ENCODE data around the gene KLKB1.
"Not testable (repeated sequence)": the region's sequence is repeated elsewhere in the genome, so short reads cannot be mapped to it uniquely, and the experiment has no call there.

The KLKB1 gene

DNA sequence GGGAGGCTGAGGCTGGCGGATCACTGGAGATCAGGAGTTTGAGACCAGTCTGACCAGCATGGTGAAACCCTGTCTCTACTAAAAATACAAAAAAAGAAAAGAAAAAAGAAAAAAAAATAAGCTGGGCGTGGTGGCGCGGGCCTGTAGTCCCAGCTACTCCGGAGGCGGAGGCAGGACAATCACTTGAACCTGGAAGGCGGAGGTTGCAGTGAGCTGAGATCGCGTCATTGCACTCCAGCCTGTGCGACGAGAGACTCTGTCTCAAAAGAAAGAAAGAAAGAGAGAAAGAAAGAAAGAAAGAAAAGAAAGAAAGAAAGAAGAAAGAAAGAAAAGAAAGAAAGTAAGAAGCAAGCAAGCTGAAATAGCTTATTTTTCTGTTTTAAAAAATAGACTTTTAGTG is 37.9 kb downstream of the KLKB1 start:
- not testable (repeated sequence) for DNase-seq (ENCODE audit: low spot score)

DNA sequence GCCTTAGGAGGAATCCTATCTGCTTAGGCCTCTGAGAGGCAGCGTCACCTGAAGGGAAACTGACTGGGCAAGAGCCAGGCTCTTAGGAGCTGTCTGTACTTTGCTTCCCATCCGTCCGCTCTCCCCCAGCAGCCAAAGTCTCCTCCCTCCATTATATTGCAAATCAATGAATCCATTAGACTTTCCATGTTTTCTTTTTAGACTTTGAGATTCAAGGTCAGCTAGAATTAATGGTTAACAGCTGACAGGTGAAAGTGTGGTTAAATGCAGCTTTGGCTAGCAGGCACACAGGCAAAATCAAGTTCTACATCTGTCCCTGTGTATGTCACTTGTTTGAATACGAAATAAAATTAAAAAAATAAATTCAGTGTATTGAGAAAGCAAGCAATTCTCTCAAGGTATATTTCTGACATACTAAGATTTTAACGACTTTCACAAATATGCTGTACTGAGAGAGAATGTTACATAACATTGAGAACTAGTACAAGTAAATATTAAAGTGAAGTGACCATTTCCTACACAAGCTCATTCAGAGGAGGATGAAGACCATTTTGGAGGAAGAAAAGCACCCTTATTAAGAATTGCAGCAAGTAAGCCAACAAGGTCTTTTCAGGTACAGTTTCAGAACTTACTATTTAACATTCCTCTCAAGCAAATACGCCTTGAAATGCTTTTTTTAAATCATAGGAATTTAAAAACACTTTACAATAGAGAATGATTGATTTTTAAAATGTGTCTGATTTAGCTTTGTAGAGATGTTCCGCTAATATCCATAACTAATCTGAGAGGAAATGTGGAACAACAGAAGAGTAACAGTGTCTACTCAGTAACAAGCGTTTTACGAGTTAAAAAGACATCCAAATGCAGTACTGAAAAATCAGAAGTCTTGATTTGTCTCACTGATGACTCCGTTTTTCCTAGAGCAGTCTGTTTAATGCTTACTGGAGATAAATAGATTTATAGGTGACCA is 38.7 kb downstream of the KLKB1 start, which contains the start of gene F11:
TSS of gene F11 (plus strand) at position 507 of the 970 bp plus-strand sequence. CDS start 948 bp downstream, outside the sequence.
- DNase-seq (ENCODE audit: low spot score), result no peak

DNA sequence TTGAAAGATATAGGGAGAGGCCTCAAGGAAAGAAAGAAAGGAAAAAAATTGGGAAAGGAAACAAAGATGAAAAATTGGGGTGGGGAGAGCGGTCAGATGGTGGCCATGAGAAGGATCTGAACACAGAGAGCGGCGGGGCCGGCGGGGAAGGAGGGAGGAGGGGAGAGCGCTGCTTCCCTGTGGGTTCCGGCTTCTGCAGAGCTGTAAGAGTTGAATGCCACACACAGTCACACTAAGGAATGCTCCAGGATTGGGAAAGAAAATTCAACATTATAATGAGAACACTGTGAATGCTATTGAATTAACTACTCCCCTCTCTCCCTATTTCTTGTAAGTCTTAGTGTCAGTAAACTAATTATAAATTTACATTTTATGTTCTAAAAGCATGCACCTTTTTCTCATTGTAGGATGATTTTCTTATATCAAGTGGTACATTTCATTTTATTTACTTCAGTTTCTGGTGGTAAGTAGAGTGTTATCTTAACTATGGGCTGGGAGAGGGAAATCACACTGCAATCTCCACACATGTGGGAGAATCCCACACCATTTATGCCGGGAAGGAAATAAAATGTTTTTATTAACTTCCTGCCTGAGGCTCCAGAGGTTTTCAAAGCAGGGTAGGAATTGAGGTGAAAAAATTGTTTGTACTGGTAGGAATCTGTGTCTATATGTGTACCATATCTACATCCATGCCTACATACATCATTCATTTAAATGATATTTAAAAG is 39.6 kb downstream of the KLKB1 start:
- no peak for DNase-seq (ENCODE audit: low spot score)

DNA sequence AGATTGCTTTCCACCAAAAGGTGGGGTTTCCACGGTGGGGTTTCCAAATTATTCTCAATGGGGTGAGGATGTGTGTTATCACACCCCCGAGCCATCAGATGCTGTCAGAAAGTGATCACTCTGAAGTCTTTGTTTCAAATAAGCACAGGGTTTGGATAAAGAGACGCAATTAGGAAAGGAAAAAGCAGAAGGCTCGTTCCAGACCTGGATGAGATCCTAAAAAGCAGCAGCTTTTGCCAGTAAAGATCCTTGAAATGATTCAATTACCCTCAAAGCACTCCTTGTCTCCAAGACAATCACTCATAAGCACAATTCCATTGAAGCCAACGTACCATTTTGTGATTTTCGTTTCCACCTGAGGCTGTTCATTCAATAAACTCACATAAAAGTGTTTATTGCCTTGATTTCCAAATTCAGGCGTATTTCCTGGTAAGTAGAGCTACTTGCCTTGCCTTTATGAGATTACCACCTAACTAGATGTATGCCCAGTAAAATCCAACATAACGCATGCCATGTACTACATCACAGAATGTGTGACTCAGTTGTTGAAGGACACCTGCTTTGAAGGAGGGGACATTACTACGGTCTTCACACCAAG is 43.9 kb downstream of the KLKB1 start:
- no peak for DNase-seq (ENCODE audit: low spot score)

DNA sequence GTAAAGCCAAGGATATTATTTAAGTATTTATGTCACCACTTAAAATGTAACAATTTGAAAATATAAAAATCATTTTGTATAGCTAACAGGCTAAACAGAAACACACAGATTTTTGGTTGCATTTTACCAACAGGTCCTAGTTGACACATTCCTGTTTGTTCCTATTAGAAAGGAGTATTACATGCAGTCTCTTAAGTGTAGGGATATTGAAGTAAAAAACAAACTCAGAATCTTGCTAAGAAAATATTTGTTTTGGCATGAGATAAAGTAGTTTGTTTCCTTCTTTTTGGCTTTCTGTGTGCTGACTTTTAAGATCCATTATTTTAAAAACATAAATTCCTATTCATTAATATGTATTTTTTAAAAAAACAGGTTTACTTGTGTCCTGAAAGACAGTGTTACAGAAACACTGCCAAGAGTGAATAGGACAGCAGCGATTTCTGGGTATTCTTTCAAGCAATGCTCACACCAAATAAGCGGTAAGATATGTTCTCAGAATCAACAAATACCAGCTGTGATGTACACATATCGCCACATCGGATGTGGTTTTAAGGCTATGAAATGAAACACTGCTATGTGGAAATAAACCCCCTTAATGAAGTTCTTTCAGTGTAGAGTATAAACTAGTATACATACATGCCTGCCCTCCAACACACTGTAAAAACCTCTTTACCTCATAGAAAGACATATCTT is 45.5 kb downstream of the KLKB1 start:
- DNase-seq (ENCODE audit: low spot score), result no peak

DNA sequence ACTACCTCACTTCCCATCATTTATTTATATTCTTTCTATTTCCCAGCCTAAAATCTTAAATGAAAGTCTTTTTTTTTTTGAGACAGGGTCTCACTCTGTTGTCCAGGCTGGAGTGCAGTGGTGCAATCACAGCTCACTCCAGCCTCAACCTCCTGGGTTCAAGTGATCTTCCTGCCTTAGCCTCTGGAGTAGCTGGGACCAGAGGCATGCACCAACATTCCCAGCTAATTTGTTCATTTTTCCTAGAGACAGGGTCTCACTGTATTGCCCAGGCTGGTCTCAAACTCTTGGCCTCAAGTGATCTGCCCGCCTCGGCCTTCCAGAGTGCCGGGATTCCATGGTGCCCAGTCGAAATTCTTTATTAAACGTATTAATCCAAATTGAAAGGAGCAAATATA is 46.1 kb downstream of the KLKB1 start:
- not testable (repeated sequence) for DNase-seq (ENCODE audit: low spot score)

DNA sequence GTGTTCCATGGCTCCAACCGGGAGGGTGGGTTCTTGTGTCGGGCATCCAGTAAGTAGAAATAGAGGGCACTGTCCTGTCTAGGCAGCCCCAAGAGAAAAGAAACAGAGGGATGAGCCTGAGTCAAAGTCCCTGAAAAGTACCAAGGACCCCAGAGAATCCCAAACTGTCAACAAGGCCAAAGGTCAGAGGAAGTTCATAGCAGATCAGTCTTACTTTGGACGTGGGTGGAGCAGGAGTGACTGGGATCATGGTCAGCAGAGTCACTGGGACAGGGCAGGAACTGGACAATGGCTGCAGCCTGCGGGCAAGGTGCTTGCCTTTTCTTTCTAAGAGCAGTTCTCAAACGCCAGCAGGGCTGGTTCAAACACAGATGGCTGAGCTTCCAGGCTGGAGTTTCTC is 56.0 kb downstream of the KLKB1 start:
- no peak for DNase-seq (ENCODE audit: low spot score)

DNA sequence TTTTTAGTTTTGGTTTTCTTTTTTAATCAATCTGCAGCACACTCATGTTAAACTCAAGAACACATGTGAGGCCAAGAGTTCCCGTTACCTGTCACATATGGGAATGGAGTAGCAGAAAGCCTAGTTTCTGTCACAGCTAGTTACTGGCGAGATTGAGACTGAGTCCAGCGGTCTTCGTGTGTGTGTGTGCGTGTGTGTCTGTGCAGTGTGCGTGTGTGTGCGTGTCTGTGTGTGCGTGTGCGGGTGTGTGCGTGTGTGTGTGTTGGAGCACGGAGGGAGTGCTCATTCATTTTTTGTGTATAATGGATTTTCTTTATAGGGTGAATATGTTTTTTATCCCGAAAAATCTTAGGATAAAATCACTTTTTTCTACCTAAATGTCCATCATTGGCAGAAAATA is 57.8 kb downstream of the KLKB1 start:
- no peak for DNase-seq (ENCODE audit: low spot score)

- no peak for DNase-seq (ENCODE audit: low spot score)
Observed at GRCh38 chr4:186286581-186286980, 59.3 kb downstream of the KLKB1 start.

DNA sequence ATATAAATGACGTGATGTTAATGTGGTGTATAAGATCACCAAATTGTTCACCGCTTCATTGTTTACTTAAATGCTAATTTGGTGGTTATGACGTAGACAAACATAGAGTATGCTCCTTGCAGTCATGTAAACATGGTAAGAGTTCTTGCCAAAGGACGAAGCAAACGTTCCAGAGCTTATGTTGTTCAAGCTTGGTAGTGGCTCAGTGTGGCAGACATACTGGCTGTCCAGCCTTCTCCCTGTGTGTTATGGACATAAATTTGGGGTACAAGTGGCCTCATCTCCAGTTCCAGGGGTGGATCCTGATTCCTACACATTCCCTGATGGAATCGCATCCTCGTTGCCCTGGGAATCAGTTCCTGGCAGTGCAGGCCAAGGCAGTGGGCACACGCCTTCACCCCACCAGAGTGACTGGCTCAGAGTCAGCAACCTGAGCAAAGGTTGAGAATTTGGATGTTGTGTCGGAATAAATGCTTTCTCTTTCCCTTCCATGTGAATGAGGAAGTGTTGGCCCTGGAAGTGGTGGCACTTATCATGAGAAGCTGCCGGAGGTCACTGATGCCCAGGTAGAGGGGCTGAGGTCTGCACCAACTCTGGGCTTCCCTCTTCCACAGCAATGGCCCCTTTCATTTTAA is 64.1 kb downstream of the KLKB1 start:
- no peak for DNase-seq (ENCODE audit: low spot score)

DNA sequence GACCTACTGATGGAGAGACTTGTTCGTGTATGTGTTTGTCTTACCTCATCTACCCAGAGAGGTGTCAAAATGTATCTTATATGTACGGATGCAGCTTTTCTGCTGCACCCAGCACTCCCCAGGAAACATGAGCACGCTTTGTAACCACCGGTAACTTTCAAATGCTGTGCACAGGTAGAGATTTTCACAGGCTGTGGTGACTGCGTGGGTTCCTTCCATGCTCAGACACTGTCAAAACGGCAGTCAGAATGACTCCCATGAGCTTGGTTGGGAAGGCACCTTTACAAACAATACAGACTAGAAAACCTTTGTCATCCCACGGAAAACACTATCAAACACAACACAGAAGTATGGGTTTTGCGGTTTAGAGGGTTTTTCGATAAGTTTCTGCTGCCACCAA is 66.9 kb downstream of the KLKB1 start:
- no peak for DNase-seq (ENCODE audit: low spot score)

DNA sequence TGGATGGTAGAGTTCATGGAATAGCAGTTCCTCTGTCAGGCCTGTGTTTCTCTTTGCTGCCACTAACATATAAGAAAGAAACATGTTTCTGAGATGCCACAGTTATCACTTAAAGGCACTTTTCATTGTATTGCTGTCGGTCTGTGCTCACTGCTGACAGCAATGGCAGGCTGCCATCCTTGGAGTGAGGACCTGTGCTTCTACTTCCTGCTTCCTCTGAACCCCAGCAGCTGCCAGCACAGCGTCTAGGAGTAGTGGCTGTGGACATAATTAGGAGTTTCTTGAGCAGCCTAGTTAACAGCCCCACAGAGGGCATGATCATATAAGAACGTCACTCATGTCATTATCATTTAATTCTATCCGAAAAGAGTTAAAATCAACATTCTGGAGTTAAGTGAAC is 69.2 kb downstream of the KLKB1 start:
- DNase-seq (ENCODE audit: low spot score), result no peak

DNA sequence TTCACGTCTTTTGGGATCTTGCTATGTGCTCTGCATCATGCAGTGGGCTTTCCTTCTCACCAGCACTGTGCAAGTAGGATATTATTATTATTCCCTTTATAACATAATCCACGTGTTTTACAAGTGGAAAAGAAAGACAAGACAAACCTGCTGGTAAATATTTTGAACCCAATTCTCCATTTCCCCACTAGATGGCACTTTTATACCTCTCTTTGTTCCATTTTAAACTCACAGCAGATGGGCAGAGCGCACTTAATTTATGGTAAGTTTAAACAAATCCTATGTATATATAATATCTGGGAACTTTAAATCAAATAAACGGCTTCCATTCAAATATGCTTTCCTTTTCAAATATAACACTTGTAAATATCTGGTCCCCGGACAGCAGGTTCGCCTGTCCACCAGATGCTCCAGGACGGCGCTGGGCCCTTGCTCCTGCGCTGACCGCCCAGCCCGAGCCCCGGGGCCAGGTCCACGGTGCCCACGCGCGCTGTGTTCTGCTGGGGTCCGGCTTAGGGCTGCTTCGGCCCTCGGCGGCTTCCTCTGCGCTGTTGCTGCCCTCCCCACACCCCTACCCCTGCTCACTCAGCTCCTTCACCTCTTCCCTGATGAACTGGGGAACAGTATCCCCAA is 69.8 kb downstream of the KLKB1 start:
- peak; percentile 49 for DNase-seq (ENCODE audit: low spot score)

DNA sequence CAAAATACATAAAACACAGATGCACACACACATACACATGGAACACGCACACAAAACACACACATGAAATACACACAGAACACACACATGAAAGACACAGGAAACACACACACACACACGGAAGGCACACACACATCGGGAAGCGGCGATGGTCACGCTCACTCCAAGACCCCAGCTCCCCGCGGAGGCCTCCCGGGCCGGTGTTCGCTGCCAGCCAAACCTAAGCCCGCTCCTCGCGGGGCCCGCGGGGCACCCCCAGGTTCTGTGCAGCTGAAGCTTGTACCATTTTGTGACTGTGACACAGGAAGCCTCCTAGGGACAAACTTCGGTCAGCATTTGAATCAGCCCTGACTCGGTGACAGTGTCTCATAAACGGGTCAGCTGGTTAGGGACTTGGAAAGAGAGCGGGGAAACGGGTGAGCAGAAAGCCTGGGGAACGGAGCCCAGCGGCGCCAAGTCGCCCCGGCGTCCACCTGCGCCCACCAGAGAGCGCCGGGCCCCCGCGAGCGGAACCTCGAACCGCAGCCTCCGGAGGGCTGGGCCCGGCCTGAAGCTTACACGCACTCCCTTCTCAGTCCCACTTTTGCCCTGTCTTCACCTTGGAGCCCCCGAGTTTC is 70.8 kb downstream of the KLKB1 start:
- DNase-seq (ENCODE audit: low spot score), result no peak

DNA sequence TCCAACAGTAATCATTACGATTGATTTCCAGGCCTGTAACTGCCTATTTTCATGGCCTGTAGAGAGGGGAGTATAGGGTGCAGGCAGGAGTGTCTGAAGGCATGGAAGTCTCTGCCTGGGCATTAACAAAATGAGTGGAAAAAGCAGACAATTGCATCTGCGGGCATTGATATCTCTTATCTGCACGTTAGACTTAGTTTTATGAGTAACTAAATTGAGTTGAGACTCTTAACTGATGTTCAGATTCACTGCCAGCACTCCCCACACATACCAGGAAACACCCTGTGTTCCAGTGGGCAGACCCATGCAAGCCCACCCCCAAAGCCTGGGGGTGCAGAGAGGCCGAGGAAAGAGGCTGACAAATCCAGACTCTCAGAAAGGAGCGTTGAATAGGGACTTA is 72.0 kb downstream of the KLKB1 start:
- no peak for DNase-seq (ENCODE audit: low spot score)

DNA sequence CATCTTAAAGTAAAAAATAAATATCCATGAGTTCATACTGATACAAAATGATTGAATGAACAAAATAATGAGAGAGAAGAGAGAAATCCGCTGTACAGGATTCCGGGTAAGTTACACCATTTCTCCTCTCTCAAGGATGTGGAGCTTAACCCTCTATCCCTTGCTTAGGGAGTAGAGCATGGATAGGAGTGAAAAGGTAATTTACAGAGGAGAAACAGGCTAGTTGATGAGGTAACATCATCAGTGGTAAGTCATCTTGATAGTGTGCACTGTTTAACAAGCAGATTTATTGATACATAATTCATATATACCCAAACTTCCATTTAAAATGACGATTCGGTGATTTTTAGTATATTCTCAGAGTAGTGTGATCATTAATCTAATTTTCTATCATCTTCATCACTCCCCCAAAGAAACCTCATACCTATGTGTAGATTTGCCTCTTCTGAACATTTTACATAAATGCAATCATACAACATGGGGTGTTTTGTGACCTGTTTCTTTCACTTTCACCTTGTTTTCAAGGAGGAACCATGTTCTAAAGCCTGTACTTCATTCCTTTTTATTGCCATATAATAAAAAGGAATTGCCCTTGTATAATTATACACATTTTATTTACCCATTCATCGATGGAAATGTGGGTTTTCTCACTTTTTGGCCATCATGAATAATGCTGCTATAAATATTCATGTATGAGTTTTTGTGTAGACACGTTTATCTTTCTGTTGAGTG is 73.5 kb downstream of the KLKB1 start:
- no peak for DNase-seq (ENCODE audit: low spot score)

- no peak for DNase-seq (ENCODE audit: low spot score)
Observed at GRCh38 chr4:186304216-186304615, 76.9 kb downstream of the KLKB1 start.

DNA sequence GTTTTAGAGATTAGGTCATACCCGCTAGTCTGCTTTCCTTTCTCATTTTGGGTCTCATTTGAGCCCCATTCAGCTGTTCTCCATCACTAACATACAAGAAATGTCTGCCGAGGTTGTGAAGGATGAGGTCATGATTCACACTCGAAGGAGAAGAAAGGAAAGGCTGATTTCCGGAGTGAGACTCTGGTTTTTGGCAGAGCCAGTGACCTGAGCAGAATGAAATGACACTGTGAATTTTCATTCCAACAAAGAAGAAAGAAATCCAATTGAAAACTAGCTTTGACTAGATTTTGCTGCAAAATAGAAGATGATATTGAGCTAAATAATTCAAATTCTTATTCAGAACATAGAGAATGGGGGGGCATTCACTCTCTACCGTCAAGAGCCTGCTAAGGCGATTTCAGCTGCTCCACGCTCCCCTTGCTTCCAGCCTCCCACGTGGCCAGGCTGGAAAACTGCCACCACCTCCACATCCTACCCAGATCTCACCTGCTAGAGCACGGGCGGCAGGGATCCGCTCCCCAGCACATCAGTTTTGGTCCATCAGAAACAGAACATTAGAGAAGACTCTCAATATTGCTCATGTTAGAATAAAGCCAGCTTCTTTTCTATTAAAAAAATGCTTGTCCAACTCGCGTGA is 77.7 kb downstream of the KLKB1 start:
- no peak for DNase-seq (ENCODE audit: low spot score)

DNA sequence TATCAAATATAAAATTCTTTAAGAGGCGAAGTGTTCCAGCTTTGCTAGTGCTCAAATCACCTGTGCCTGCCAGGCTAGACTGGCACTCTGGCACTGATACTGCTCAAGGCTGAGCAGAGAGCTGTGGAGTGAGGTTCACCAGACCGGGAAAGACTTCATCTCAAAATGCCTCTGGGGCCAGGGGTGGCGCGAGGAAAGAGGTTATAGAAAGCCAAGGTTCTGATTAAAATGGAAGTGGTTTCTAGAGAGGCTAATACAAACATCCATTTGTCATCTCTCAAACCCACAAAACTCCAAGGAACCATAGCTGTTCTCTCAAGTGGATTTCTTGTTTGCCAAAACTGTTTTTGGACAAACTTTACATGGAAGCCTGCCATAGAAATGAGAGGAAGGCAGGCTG is 80.2 kb downstream of the KLKB1 start:
- no peak for DNase-seq (ENCODE audit: low spot score)
